Gastroesophageal sphincter (tissue), 3 donors: ENCODE data around the gene ZNF17.

Experiments
- CTCF ChIP-seq, 4 experiments: fragments of 200-600 bp in 2 of 4; fragments of 450-650 bp in 2 of 4; sonication (generic) in 1 of 4; IDR thresholded peaks; one replicate each; pipeline ENCODE4 v1.5.1; 2017 to 2019; ENCODE audit warnings: antibody characterized with exemption in 4 of 4, mild to moderate bottlenecking in 2 of 4, moderate library complexity in 2 of 4
- EP300 ChIP-seq: sonication (generic); formaldehyde crosslinking; IDR thresholded peaks from one replicate; pipeline ENCODE4 v1.6.1; 2017; ENCODE audit warnings: antibody characterized with exemption, mild to moderate bottlenecking
- POLR2A ChIP-seq, 2 donors: fragments of 450-650 bp; IDR thresholded peaks; one replicate each; pipeline ENCODE4 v1.6.1; 2017; ENCODE audit warnings: antibody characterized with exemption in 2 of 2, mild to moderate bottlenecking in 2 of 2, moderate library complexity in 1 of 2
- POLR2AphosphoS5 ChIP-seq: sonication (generic); formaldehyde crosslinking; IDR thresholded peaks from one replicate; pipeline ENCODE4 v1.6.1; 2017; ENCODE audit warnings: antibody characterized with exemption

- no peak for TF ChIP-seq POLR2A (IDR thresholded peaks at IDR 0.05)
- no peak for TF ChIP-seq CTCF (IDR thresholded peaks at IDR 0.05)
- TF ChIP-seq POLR2AphosphoS5 = no peak
- TF ChIP-seq EP300 = no peak
These were observed 12.1 kb upstream of the ZNF17 start for GRCh38 chr19:57398868-57399267.
